Measurements from ENCODE around the gene FXYD1.

FXYD1 gene

DNA sequence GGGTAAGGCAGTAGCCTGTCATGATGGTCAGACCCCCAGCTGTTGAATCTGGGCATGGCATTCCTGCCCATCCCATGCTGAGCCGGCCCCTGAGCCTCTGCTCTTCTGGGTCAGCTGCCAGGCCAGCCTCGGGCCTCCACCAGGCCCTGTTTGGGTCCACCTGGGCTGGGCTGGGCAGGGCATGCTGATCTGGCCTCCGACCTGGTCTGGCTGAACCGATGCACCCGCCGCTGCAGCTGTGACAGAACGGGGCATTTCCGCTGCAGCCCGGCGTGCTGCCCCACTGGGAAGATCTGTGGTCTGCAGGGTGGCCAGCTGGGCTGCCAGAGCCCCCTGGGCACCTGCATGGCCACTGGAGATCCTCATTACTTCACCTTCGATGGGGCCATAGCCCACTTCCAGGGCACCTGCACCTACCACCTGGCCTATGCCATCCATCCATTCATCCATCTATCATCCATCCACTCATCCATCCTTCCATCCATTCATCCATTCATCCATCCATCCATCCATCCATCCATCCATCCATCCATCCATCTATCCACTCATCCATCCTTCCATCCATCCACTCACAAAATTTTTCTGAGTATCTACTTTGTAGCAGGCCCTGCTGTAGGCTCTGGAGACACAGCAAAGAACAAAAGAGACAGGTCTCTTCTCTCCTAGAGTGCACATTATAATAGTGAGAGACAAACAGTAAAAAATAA lies 44.5 kb upstream of the FXYD1 start:
- TF ChIP-seq, protein P1, sequence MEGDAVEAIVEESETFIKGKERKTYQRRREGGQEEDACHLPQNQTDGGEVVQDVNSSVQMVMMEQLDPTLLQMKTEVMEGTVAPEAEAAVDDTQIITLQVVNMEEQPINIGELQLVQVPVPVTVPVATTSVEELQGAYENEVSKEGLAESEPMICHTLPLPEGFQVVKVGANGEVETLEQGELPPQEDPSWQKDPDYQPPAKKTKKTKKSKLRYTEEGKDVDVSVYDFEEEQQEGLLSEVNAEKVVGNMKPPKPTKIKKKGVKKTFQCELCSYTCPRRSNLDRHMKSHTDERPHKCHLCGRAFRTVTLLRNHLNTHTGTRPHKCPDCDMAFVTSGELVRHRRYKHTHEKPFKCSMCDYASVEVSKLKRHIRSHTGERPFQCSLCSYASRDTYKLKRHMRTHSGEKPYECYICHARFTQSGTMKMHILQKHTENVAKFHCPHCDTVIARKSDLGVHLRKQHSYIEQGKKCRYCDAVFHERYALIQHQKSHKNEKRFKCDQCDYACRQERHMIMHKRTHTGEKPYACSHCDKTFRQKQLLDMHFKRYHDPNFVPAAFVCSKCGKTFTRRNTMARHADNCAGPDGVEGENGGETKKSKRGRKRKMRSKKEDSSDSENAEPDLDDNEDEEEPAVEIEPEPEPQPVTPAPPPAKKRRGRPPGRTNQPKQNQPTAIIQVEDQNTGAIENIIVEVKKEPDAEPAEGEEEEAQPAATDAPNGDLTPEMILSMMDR (IDR thresholded peaks at IDR 0.05; ENCODE audit: low read depth, low read length, missing control alignments): no peak
- in situ Hi-C loops (cut with HindIII; ENCODE audit: low pct_ligation_motif_present, low sequenced_read_pairs): no loop called here
- DNase-seq: no peak
- Histone ChIP-seq H3K4me3 (ENCODE audit: low read depth, low read length) (no peak overlapping the region), H3K27ac (no peak overlapping the region), H3K36me3 (replicated peaks) (no peaks in the 10 kb centered on the region), H3K27me3 (replicated peaks) (no peaks in the 10 kb centered on the region)

DNA sequence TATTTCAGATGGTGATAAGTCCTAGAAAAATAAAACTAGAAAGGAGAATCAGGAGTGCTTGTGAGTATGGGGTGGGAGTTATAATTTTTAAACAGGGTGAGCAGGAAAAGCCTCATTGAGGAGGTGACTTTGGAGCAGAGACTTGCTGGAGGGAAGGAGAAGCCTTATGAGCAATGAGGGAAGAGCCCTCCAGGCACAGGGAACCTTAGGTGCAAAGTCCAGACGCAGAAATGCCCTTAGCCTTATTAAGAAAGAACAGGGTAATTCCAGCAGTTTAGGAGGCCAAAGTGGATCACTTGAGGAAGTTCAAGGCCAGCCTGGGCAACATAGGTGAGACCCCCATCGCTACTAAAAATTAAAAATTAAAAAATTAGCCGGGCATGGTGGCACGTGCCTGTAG lies 44.0 kb upstream of the FXYD1 start:
- H3K4me3 ChIP-seq (ENCODE audit: low read depth, low read length): no peak overlapping the region
- DNase-seq: no peak
- H3K27me3 ChIP-seq (replicated peaks): no peaks in the 10 kb centered on the region
- H3K36me3 ChIP-seq (replicated peaks): no peaks in the 10 kb centered on the region
- in situ Hi-C loops (cut with HindIII; ENCODE audit: low pct_ligation_motif_present, low sequenced_read_pairs): no loop called here
- H3K27ac ChIP-seq: no peak overlapping the region
- TF ChIP-seq, protein P1 (IDR thresholded peaks at IDR 0.05; ENCODE audit: low read depth, low read length, missing control alignments): no peak

DNA sequence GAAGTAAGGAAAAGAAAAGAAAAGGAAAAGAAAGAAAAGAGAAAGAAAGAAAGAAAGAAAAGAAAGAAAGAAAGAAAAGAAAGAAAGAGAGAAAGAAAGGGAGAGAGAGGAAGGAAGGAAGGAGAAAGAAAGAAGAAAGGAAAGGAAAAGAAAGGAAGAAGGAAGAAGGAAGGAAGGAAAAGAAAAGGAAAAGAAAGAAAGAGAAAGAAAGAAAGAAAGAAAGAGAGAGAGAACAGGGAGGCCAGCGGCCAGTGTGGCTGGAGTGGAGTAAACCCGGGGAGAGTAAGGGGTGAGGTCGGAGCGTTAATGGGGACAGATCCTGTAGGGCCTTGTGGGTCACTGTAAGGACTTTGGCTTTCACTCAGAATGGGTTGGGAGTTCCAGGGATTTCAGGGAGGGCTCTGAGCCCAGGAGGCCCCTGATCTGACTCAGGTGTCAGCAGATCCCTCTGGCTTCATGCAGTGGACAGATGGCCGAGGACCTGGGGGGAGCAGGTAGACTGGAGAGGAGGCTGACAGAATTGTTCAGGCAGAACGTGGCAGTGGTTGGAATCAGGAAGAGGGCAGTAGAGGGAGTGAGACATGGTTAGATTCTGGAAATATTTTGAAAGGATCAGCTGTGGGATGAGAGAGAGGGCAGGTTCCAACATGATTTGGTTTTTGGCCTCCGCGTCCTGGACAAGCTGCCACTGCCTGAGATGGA lies 42.8 kb upstream of the FXYD1 start:
- H3K27me3 ChIP-seq (replicated peaks): no peaks in the 10 kb centered on the region
- in situ Hi-C loops (cut with HindIII; ENCODE audit: low pct_ligation_motif_present, low sequenced_read_pairs): no loop called here
- no peak overlapping the region for H3K4me3 ChIP-seq (ENCODE audit: low read depth, low read length)
- no peak overlapping the region for H3K27ac ChIP-seq
- TF ChIP-seq, protein P1 (IDR thresholded peaks at IDR 0.05; ENCODE audit: low read depth, low read length, missing control alignments): no peak
- H3K36me3 ChIP-seq (replicated peaks): no peaks in the 10 kb centered on the region
- DNase-seq: no peak

DNA sequence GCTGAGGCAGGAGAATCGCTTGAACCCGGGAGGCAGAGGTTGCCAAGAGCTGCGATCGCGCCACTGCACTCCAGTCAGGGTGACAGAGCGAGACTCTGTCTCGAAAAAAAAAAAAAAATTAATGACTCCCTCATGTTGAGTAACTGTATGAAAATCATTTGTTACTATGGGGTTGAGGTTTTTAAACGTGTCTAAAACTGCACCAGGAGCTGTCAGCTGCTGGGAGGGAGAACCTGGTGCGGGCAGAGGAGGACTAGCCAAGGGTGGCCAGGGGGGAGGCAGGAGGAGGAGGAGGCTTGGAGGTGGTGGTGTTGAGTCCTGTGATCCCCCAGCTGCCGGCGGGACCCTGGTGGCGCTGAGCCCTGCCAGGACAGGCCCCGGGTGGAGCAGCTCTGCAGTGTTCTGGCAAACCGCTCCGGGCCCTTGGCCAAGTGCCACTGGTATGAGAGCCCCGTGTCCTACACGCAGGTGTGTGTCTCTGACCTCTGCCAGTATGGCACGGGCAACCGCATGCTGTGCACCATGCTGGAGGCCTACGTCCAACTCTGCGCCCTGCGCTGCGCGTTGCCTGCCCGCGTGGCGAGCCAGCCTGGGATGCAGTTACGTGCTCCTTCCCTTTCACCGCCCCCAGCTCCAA lies 40.1 kb upstream of the FXYD1 start:
- TF ChIP-seq, protein P1 (IDR thresholded peaks at IDR 0.05; ENCODE audit: low read depth, low read length, missing control alignments): no peak
- H3K36me3 ChIP-seq (replicated peaks): no peaks in the 10 kb centered on the region
- no peak overlapping the region for H3K4me3 ChIP-seq (ENCODE audit: low read depth, low read length)
- H3K27ac ChIP-seq: no peak overlapping the region
- in situ Hi-C loops (cut with HindIII; ENCODE audit: low pct_ligation_motif_present, low sequenced_read_pairs): no loop called here
- no peak for DNase-seq
- no peaks in the 10 kb centered on the region for H3K27me3 ChIP-seq (replicated peaks)

DNA sequence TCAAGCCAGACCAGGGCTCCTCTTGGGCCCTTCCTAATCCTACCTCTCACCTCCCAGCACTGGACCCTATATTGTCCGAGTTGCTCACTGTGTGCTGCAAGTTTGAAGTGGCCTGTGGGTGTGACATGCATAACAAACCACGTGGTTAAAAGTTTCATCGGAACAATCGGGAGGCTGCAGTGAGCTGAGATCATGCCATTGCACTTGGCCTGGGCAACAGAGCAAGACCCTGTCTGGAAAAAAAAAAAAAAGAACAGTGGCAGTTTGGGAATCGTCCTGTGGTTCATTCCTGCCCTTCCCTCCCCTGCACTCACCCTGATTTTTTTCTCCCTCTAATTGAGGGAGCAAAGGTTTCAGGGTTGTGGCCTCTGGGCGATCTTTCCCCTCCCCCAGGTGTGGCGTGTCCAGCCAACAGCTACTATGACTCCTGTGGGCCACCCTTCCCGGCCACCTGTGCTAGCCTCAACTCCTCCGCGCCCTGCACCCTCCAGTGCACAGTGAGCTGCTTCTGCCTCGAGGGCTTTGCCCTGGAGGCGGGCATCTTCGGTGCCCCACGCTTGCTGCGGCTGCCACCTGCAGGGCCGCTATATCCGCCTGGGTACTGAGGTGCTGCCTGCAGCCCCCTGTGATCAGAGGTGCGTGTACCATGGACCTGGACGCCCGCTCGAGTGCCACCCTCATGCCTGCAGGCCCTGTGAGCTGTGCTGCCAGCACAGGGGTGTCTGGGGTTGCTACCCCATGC lies 39.3 kb upstream of the FXYD1 start:
- Histone ChIP-seq H3K36me3 (replicated peaks) (no peaks in the 10 kb centered on the region), H3K27me3 (replicated peaks) (no peaks in the 10 kb centered on the region), H3K4me3 (ENCODE audit: low read depth, low read length) (no peak overlapping the region), H3K27ac (no peak overlapping the region)
- TF ChIP-seq, protein P1 (IDR thresholded peaks at IDR 0.05; ENCODE audit: low read depth, low read length, missing control alignments): no peak
- in situ Hi-C loops (cut with HindIII; ENCODE audit: low pct_ligation_motif_present, low sequenced_read_pairs): no loop called here
- no peak for DNase-seq
